Fibroblast of lung (primary cell): ENCODE data around the gene F11. TPM values are rescaled to one million over a fixed set of nuclear protein-coding genes. Genes with fewer than 3 reads are reported as not detected.

ENCODE experiments used
- DNase-seq, 2 donors: peaks; one replicate each; pipeline versions ENCODE4 v3.0.0 to v3.0.0-alpha.2; 2010; ENCODE audit warnings: low read depth in 2 of 2
- H2AFZ ChIP-seq: 2 replicates; pipeline ENCODE4 v1.5.1; 2012; ENCODE audit warnings: low read length, control low read depth, inconsistent platforms
- H3K27ac ChIP-seq: 2 replicates; pipeline ENCODE4 v1.5.1; 2011; ENCODE audit warnings: low read length, control low read depth; ENCODE audit not compliant: insufficient read depth
- H3K27me3 ChIP-seq: 2 replicates; pipeline ENCODE4 v1.5.1; 2011; ENCODE audit warnings: mild to moderate bottlenecking, low read length; ENCODE audit not compliant: control insufficient read depth, insufficient read depth
- H3K36me3 ChIP-seq: 2 replicates; pipeline ENCODE4 v1.5.1; 2011; ENCODE audit warnings: low read length; ENCODE audit not compliant: control insufficient read depth, insufficient read depth
- H3K4me1 ChIP-seq: 2 replicates; pipeline ENCODE4 v1.5.1; 2011; ENCODE audit warnings: low read length; ENCODE audit not compliant: control insufficient read depth, insufficient read depth; ENCODE audit errors: extremely low read depth
- H3K4me2 ChIP-seq: 2 replicates; pipeline ENCODE4 v1.5.1; 2011; ENCODE audit warnings: low read length, control low read depth; ENCODE audit not compliant: insufficient read depth; ENCODE audit errors: extremely low read depth
- H3K4me3 ChIP-seq, 4 experiments: fragments of 200-600 bp in 1 of 4; sonication (generic) in 1 of 4; replicated peaks in 1 of 4; 2 replicates each; pipeline ENCODE4 v1.5.1; 2011 to 2016; ENCODE audit warnings: low read length in 4 of 4, low read depth in 3 of 4, mild to moderate bottlenecking in 3 of 4, control low read depth in 2 of 4, inconsistent platforms in 1 of 4, mixed read lengths in 1 of 4; ENCODE audit not compliant: insufficient read depth in 1 of 4; ENCODE audit errors: control extremely low read depth in 1 of 4
- H3K79me2 ChIP-seq: 2 replicates; pipeline ENCODE4 v1.5.1; 2012; ENCODE audit warnings: mild to moderate bottlenecking, low read length, inconsistent platforms; ENCODE audit not compliant: control insufficient read depth, insufficient read depth
- H3K9ac ChIP-seq: 2 replicates; pipeline ENCODE4 v1.5.1; 2011; ENCODE audit warnings: mild to moderate bottlenecking, low read length, control low read depth; ENCODE audit not compliant: insufficient read depth
- H3K9me3 ChIP-seq: 2 replicates; pipeline ENCODE4 v1.5.1; 2012; ENCODE audit warnings: low read depth, low read length; ENCODE audit not compliant: control insufficient read depth, insufficient read depth
- H4K20me1 ChIP-seq: 2 replicates; pipeline ENCODE4 v1.5.1; 2011; ENCODE audit warnings: low read length; ENCODE audit not compliant: control insufficient read depth, insufficient read depth; ENCODE audit errors: extremely low read depth
- EZH2 ChIP-seq: IDR thresholded peaks from 2 replicates; pipeline ENCODE4 v1.5.1; 2012; ENCODE audit warnings: low read length, control low read depth, mild to moderate bottlenecking; ENCODE audit errors: missing control alignments
- polyA plus RNA-seq, 2 donors: library from polyadenylated mRNA; depleted of rRNA in 1 of 2; stranded (reverse) in 1 of 2; unstranded in 1 of 2; fragments of >200 nt; gene quantifications; 2 replicates each; pipeline ENCODE4 v1.2.1, GENCODE V29; 2011 to 2012; ENCODE audit warnings: missing spikeins in 1 of 2
- total RNA-seq: library from RNA; depleted of rRNA; stranded (reverse); fragments of >200 nt; gene quantifications from 2 replicates; pipeline ENCODE4 v1.2.1, GENCODE V29; 2014
- TF ChIP-seq, protein P1 (sequence below), 2 donors: IDR thresholded peaks in 1 of 2; conservative IDR thresholded peaks in 1 of 2; 1 replicate in 1 of 2; 2 replicates in 1 of 2; pipeline ENCODE4 v1.5.1; 2011 to 2012; ENCODE audit warnings: low read length in 2 of 2, control low read depth in 1 of 2, inconsistent platforms in 1 of 2, low read depth in 1 of 2, mild to moderate bottlenecking in 1 of 2

Gene F11
- total and polyA plus RNA-seq, 2 donors (not counting 1 experiment from before 2014, with no cell fraction given), result not detected

DNA sequence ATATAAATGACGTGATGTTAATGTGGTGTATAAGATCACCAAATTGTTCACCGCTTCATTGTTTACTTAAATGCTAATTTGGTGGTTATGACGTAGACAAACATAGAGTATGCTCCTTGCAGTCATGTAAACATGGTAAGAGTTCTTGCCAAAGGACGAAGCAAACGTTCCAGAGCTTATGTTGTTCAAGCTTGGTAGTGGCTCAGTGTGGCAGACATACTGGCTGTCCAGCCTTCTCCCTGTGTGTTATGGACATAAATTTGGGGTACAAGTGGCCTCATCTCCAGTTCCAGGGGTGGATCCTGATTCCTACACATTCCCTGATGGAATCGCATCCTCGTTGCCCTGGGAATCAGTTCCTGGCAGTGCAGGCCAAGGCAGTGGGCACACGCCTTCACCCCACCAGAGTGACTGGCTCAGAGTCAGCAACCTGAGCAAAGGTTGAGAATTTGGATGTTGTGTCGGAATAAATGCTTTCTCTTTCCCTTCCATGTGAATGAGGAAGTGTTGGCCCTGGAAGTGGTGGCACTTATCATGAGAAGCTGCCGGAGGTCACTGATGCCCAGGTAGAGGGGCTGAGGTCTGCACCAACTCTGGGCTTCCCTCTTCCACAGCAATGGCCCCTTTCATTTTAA, 25.4 kb downstream of the F11 start:
- Histone ChIP-seq H2AFZ (no peak overlapping the region), H3K4me1 (no peaks in the 10 kb centered on the region), H3K79me2 (no peaks in the 10 kb centered on the region), H3K27ac (no peak overlapping the region), H3K36me3 (no peaks in the 10 kb centered on the region), H3K27me3 (no peaks in the 10 kb centered on the region), H4K20me1 (no peaks in the 10 kb centered on the region), H3K9me3 (no peaks in the 10 kb centered on the region), H3K4me3 (no peak overlapping the region), H3K9ac (no peak overlapping the region), H3K4me2 (no peak overlapping the region)
- TF ChIP-seq, protein P1, sequence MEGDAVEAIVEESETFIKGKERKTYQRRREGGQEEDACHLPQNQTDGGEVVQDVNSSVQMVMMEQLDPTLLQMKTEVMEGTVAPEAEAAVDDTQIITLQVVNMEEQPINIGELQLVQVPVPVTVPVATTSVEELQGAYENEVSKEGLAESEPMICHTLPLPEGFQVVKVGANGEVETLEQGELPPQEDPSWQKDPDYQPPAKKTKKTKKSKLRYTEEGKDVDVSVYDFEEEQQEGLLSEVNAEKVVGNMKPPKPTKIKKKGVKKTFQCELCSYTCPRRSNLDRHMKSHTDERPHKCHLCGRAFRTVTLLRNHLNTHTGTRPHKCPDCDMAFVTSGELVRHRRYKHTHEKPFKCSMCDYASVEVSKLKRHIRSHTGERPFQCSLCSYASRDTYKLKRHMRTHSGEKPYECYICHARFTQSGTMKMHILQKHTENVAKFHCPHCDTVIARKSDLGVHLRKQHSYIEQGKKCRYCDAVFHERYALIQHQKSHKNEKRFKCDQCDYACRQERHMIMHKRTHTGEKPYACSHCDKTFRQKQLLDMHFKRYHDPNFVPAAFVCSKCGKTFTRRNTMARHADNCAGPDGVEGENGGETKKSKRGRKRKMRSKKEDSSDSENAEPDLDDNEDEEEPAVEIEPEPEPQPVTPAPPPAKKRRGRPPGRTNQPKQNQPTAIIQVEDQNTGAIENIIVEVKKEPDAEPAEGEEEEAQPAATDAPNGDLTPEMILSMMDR (conservative IDR thresholded peaks at IDR 0.05 in 1 of 2, IDR thresholded peaks at IDR 0.05 in 1 of 2; ENCODE audit: low read depth in 1 of 2, low read length in 2 of 2), result no peak
- TF ChIP-seq EZH2, result no peak
- DNase-seq, result no peak

DNA sequence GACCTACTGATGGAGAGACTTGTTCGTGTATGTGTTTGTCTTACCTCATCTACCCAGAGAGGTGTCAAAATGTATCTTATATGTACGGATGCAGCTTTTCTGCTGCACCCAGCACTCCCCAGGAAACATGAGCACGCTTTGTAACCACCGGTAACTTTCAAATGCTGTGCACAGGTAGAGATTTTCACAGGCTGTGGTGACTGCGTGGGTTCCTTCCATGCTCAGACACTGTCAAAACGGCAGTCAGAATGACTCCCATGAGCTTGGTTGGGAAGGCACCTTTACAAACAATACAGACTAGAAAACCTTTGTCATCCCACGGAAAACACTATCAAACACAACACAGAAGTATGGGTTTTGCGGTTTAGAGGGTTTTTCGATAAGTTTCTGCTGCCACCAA, 28.2 kb downstream of the F11 start:
- H3K4me2 ChIP-seq, result no peak overlapping the region
- no peak overlapping the region for H2AFZ ChIP-seq
- H3K27ac ChIP-seq, result no peak overlapping the region
- no peaks in the 10 kb centered on the region for H3K36me3 ChIP-seq
- TF ChIP-seq, protein P1 (conservative IDR thresholded peaks at IDR 0.05 in 1 of 2, IDR thresholded peaks at IDR 0.05 in 1 of 2; ENCODE audit: low read depth in 1 of 2, low read length in 2 of 2), result no peak
- no peak overlapping the region for H3K4me3 ChIP-seq
- H3K4me1 ChIP-seq, result no peaks in the 10 kb centered on the region
- no peaks in the 10 kb centered on the region for H3K9me3 ChIP-seq
- DNase-seq, result no peak
- H3K79me2 ChIP-seq, result no peaks in the 10 kb centered on the region
- H3K27me3 ChIP-seq, result peaks cover 5% of the 10 kb centered on the region
- no peak overlapping the region for H3K9ac ChIP-seq
- H4K20me1 ChIP-seq, result no peaks in the 10 kb centered on the region

DNA sequence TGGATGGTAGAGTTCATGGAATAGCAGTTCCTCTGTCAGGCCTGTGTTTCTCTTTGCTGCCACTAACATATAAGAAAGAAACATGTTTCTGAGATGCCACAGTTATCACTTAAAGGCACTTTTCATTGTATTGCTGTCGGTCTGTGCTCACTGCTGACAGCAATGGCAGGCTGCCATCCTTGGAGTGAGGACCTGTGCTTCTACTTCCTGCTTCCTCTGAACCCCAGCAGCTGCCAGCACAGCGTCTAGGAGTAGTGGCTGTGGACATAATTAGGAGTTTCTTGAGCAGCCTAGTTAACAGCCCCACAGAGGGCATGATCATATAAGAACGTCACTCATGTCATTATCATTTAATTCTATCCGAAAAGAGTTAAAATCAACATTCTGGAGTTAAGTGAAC, 30.5 kb downstream of the F11 start:
- no peak overlapping the region for H3K27ac ChIP-seq
- no peaks in the 10 kb centered on the region for H3K9me3 ChIP-seq
- DNase-seq, result no peak
- H3K9ac ChIP-seq, result no peak overlapping the region
- H4K20me1 ChIP-seq, result no peaks in the 10 kb centered on the region
- no peaks in the 10 kb centered on the region for H3K36me3 ChIP-seq
- no peak overlapping the region for H2AFZ ChIP-seq
- no peak overlapping the region for H3K4me3 ChIP-seq
- peaks cover 5% of the 10 kb centered on the region for H3K27me3 ChIP-seq
- H3K79me2 ChIP-seq, result no peaks in the 10 kb centered on the region
- no peak overlapping the region for H3K4me2 ChIP-seq
- TF ChIP-seq, protein P1 (conservative IDR thresholded peaks at IDR 0.05 in 1 of 2, IDR thresholded peaks at IDR 0.05 in 1 of 2; ENCODE audit: low read depth in 1 of 2, low read length in 2 of 2), result no peak
- TF ChIP-seq EZH2, result no peak
- H3K4me1 ChIP-seq, result no peaks in the 10 kb centered on the region
